K562 (cell line): ENCODE results near the gene RTBDN. TPM values are rescaled to one million over a fixed set of nuclear protein-coding genes. Genes with fewer than 3 reads are reported as not detected.
A peak's percentile ranks its signal among the peaks of the same experiment; 100 is the strongest.

ENCODE experiments used
- EHMT2 ChIP-seq: fragments of 450-650 bp; IDR thresholded peaks from 2 replicates; pipeline ENCODE4 v1.6.1; 2018; ENCODE audit warnings: antibody characterized with exemption
- FOXK1 ChIP-seq: sonication (generic); formaldehyde crosslinking; IDR thresholded peaks from 2 replicates; pipeline ENCODE4 v1.8.0; 2022; ENCODE audit warnings: missing genetic modification reagents, mild to moderate bottlenecking, borderline replicate concordance
- HLTF ChIP-seq: fragments of 450-650 bp; IDR thresholded peaks from 2 replicates; pipeline ENCODE4 v1.6.1; 2016
- RBM34 ChIP-seq: fragments of 200-400 bp; formaldehyde crosslinking; IDR thresholded peaks from 2 replicates; pipeline ENCODE4 v1.6.1; 2018; ENCODE audit warnings: low read length, borderline replicate concordance; ENCODE audit not compliant: insufficient read depth
- SMAD4 ChIP-seq: fragments of 250-450 bp; sonication (Bioruptor Pico); conservative IDR thresholded peaks from 2 replicates; pipeline ENCODE4 v1.8.0; 2021; ENCODE audit warnings: inconsistent platforms, mild to moderate bottlenecking, moderate library complexity
- SNIP1 ChIP-seq: fragments of 450-650 bp; IDR thresholded peaks from 2 replicates; pipeline ENCODE4 v1.7.1; 2017; ENCODE audit warnings: low read depth, mild to moderate bottlenecking
- SRSF7 ChIP-seq: fragments of 200-400 bp; formaldehyde crosslinking; optimal IDR thresholded peaks from 2 replicates; pipeline ENCODE3; 2017; ENCODE audit warnings: mild to moderate bottlenecking, low read depth, low read length
- ZKSCAN1 ChIP-seq: fragments of 150-350 bp; IDR thresholded peaks from 2 replicates; pipeline ENCODE4 v1.6.1; 2016; ENCODE audit warnings: low read depth, low read length
- ZKSCAN3 ChIP-seq: fragments of 250-450 bp; sonication (Bioruptor Pico); IDR thresholded peaks from 2 replicates; pipeline ENCODE4 v1.4.0; 2020
- ZNF217 ChIP-seq: sonication (generic); formaldehyde crosslinking; IDR thresholded peaks from 2 replicates; pipeline ENCODE4 v1.8.0; 2022; ENCODE audit warnings: mild to moderate bottlenecking, missing genetic modification reagents
- ZNF696 ChIP-seq: fragments of 250-450 bp; sonication (Bioruptor Pico); conservative IDR thresholded peaks from 2 replicates; pipeline ENCODE4 v1.4.0; 2020; ENCODE audit warnings: mild to moderate bottlenecking, moderate library complexity
- ZNF76 ChIP-seq: fragments of 250-450 bp; sonication (Bioruptor Pico); IDR thresholded peaks from 2 replicates; pipeline ENCODE4 v1.4.0; 2020; ENCODE audit warnings: mild to moderate bottlenecking, moderate library complexity, borderline replicate concordance
- polyA plus RNA-seq, 8 experiments: library from polyadenylated mRNA; depleted of rRNA in 4 of 8; stranded (reverse) in 5 of 8; unstranded in 3 of 8; fragments of >200 nt; fragmentation: Nextera tagmentation in 2 of 8; fragmentation: Illumina TruSeq in 1 of 8; extraction: Ambion mirVana in 2 of 8; extraction: Trizol in 1 of 8; gene quantifications; 2 replicates each; pipeline versions ENCODE4 v1.2.1 to v1.2.3, GENCODE V29; 2011 to 2014; ENCODE audit warnings: inconsistent platforms in 1 of 8, missing spikeins in 1 of 8
- total RNA-seq, 7 experiments: library from RNA; depleted of rRNA in 6 of 7; stranded (reverse); fragments of >200 nt in 6 of 7; fragmentation: Illumina TruSeq in 2 of 7; extraction: Trizol in 2 of 7; gene quantifications; 2 replicates each; pipeline versions ENCODE4 v1.2.1 to v1.2.3, GENCODE V29; 2011 to 2021; ENCODE audit warnings: low replicate concordance in 1 of 7
- TF ChIP-seq, protein P1 (sequence below), 2 experiments: fragments of 450-650 bp in 1 of 2; sonication (generic) in 1 of 2; formaldehyde crosslinking in 1 of 2; IDR thresholded peaks; 2 replicates each; pipeline versions ENCODE4 v1.7.1 to v1.9.0; 2016 to 2022; ENCODE audit warnings: inconsistent platforms in 1 of 2, mild to moderate bottlenecking in 1 of 2, missing genetic modification reagents in 1 of 2
- TF ChIP-seq, protein P2 (sequence below): fragments of 450-650 bp; IDR thresholded peaks from 2 replicates; pipeline ENCODE4 v1.6.1; 2016; ENCODE audit warnings: mild to moderate bottlenecking
- TF ChIP-seq, protein P3 (sequence below): fragments of 450-650 bp; IDR thresholded peaks from 2 replicates; pipeline ENCODE4 v1.6.1; 2017; ENCODE audit warnings: mild to moderate bottlenecking, moderate library complexity
- TF ChIP-seq, protein P4 (sequence below): sonication (generic); formaldehyde crosslinking; IDR thresholded peaks from 2 replicates; pipeline ENCODE4 v1.9.0; 2022; ENCODE audit warnings: mild to moderate bottlenecking, missing genetic modification reagents

RTBDN gene
- total and polyA plus RNA-seq, 9 of the 15 experiments (the other 6 are each of a cell fraction or from before 2014, with no cell fraction given): 0.20 to 2.3 (median 0.72) TPM; not detected in 1

DNA sequence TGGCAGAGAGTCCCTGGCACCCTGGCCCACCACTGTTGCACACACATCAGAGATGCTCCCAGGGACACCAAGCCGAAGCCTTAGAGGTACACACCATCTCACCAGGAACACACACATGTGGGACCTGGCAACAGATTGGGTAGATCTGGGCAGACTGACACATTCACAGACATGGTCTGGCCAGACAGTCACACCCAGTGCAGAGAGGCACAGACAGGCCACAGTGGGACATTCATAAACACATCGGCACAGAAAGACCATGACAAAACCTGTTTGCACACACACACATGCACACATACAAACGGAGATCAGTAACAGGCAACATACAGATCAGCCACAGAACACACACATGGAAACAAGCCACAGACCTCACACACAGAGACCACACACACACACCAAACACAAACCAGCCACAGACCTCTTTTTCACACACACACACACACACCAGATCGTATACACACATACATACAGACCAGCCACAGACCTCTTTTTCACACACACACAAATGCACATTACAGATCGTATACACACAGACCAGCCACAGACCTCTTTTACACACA, 49.4 kb downstream of the RTBDN start (continued):
- TF ChIP-seq, protein P1, sequence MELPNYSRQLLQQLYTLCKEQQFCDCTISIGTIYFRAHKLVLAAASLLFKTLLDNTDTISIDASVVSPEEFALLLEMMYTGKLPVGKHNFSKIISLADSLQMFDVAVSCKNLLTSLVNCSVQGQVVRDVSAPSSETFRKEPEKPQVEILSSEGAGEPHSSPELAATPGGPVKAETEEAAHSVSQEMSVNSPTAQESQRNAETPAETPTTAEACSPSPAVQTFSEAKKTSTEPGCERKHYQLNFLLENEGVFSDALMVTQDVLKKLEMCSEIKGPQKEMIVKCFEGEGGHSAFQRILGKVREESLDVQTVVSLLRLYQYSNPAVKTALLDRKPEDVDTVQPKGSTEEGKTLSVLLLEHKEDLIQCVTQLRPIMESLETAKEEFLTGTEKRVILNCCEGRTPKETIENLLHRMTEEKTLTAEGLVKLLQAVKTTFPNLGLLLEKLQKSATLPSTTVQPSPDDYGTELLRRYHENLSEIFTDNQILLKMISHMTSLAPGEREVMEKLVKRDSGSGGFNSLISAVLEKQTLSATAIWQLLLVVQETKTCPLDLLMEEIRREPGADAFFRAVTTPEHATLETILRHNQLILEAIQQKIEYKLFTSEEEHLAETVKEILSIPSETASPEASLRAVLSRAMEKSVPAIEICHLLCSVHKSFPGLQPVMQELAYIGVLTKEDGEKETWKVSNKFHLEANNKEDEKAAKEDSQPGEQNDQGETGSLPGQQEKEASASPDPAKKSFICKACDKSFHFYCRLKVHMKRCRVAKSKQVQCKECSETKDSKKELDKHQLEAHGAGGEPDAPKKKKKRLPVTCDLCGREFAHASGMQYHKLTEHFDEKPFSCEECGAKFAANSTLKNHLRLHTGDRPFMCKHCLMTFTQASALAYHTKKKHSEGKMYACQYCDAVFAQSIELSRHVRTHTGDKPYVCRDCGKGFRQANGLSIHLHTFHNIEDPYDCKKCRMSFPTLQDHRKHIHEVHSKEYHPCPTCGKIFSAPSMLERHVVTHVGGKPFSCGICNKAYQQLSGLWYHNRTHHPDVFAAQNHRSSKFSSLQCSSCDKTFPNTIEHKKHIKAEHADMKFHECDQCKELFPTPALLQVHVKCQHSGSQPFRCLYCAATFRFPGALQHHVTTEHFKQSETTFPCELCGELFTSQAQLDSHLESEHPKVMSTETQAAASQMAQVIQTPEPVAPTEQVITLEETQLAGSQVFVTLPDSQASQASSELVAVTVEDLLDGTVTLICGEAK (IDR thresholded peaks at IDR 0.05): 0 out of 2 replicates have a peak, but pooled peaks have one; percentile 20
- TF ChIP-seq, protein P1 (CRISPR knock-in tag; IDR thresholded peaks at IDR 0.05): no peak
- no peak for TF ChIP-seq EHMT2
- TF ChIP-seq ZNF217 (CRISPR knock-in tag): no peak
- TF ChIP-seq, protein P2, sequence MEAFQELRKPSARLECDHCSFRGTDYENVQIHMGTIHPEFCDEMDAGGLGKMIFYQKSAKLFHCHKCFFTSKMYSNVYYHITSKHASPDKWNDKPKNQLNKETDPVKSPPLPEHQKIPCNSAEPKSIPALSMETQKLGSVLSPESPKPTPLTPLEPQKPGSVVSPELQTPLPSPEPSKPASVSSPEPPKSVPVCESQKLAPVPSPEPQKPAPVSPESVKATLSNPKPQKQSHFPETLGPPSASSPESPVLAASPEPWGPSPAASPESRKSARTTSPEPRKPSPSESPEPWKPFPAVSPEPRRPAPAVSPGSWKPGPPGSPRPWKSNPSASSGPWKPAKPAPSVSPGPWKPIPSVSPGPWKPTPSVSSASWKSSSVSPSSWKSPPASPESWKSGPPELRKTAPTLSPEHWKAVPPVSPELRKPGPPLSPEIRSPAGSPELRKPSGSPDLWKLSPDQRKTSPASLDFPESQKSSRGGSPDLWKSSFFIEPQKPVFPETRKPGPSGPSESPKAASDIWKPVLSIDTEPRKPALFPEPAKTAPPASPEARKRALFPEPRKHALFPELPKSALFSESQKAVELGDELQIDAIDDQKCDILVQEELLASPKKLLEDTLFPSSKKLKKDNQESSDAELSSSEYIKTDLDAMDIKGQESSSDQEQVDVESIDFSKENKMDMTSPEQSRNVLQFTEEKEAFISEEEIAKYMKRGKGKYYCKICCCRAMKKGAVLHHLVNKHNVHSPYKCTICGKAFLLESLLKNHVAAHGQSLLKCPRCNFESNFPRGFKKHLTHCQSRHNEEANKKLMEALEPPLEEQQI: no peak
- no peak for TF ChIP-seq SNIP1
- peak; percentile 75; the same call in 1 of the 2 replicates for TF ChIP-seq HLTF
- TF ChIP-seq ZKSCAN1: no peak
- 0 out of 2 replicates have a peak, but pooled peaks have one; percentile 6 for TF ChIP-seq FOXK1 (CRISPR knock-in tag)
- TF ChIP-seq, protein P3, sequence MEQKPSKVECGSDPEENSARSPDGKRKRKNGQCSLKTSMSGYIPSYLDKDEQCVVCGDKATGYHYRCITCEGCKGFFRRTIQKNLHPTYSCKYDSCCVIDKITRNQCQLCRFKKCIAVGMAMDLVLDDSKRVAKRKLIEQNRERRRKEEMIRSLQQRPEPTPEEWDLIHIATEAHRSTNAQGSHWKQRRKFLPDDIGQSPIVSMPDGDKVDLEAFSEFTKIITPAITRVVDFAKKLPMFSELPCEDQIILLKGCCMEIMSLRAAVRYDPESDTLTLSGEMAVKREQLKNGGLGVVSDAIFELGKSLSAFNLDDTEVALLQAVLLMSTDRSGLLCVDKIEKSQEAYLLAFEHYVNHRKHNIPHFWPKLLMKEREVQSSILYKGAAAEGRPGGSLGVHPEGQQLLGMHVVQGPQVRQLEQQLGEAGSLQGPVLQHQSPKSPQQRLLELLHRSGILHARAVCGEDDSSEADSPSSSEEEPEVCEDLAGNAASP: no peak
- TF ChIP-seq ZNF76 (CRISPR knock-in tag): no peak
- TF ChIP-seq SRSF7: no peak
- TF ChIP-seq, protein P4, sequence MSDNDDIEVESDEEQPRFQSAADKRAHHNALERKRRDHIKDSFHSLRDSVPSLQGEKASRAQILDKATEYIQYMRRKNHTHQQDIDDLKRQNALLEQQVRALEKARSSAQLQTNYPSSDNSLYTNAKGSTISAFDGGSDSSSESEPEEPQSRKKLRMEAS (CRISPR knock-in tag): no peak
- TF ChIP-seq SMAD4 (CRISPR knock-in tag): no peak; the same call in 1 of the 2 replicates
- no peak for TF ChIP-seq ZKSCAN3 (CRISPR knock-in tag)
- TF ChIP-seq RBM34: no peak
- TF ChIP-seq ZNF696: no peak
